Measurements from ENCODE around the gene UTP20.

Gene UTP20

DNA sequence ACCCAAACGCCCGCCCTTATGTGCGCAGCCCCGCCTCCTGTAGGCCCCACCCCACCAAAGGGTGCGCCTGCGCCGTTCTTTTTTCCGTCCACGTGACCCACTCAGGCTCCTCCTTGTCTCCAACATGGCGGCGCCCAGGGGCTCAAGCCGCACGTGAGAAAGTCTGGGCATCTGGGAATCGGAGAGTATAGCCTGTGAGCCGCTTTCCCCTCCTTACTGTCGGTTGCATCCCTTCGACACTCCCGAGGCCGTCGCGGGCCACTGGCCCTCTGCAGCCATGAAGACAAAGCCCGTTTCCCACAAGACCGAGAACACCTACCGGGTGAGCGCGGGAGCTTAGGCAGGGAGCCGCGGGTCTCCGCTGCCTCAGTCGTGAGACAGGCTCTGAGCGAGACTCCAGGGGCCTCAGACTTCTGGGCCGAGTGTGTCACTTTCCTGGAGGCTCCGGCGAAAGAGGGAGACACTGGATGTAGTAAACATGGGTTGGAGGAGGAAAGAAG, at the start of gene UTP20:
Gene UTP20, plus strand, starts transcription at position 100 of the 500 bp plus-strand sequence. Its CDS starts 178 bp downstream, at position 278.
- TF ChIP-seq, protein P1, sequence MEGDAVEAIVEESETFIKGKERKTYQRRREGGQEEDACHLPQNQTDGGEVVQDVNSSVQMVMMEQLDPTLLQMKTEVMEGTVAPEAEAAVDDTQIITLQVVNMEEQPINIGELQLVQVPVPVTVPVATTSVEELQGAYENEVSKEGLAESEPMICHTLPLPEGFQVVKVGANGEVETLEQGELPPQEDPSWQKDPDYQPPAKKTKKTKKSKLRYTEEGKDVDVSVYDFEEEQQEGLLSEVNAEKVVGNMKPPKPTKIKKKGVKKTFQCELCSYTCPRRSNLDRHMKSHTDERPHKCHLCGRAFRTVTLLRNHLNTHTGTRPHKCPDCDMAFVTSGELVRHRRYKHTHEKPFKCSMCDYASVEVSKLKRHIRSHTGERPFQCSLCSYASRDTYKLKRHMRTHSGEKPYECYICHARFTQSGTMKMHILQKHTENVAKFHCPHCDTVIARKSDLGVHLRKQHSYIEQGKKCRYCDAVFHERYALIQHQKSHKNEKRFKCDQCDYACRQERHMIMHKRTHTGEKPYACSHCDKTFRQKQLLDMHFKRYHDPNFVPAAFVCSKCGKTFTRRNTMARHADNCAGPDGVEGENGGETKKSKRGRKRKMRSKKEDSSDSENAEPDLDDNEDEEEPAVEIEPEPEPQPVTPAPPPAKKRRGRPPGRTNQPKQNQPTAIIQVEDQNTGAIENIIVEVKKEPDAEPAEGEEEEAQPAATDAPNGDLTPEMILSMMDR (conservative IDR thresholded peaks at IDR 0.05) = no peak
- peak within 1 kb of the TSS; percentile 58 for H3K27ac ChIP-seq

DNA sequence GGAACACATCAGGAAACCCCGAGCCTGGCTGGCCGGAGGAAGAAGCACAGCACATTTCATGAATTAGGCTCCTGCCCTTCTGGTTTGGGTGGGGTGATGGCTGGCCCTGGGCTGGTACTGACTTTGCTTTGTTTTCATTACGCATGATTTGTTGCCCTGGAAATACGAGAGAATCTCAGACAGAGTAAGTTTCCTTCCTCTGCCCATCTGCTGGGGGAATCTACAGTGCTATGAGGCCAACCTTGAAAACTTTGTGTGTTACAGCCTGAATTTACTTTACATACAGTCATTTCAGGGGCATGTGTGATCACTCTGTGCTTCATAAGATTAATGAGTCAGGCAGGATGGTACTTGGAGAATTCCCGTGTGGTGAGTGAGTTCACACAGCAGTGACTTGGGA, 49.4 kb upstream of the UTP20 start:
- no peak overlapping the region for H3K27ac ChIP-seq
- TF ChIP-seq, protein P1 (conservative IDR thresholded peaks at IDR 0.05) = no peak

DNA sequence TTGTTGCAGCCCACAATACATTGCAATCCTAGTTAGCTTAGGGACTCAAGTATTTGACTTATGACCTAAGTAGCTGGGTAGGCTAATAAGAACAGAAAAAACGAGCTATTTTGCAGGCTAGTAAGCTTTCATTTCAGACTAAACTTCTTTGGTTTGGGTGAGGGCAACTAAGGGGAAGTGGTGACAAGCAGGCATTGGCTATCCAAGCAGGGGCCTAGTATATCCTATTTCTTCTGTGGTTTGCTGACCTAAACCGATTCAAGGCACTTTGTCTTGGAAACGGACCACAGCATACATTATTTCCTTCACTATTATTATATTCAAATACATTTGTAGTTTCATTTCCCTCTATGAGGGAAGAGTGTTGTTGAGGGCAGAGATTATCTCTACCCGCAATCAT, 48.3 kb upstream of the UTP20 start:
- TF ChIP-seq, protein P1 (conservative IDR thresholded peaks at IDR 0.05) = no peak
- no peak overlapping the region for H3K27ac ChIP-seq

DNA sequence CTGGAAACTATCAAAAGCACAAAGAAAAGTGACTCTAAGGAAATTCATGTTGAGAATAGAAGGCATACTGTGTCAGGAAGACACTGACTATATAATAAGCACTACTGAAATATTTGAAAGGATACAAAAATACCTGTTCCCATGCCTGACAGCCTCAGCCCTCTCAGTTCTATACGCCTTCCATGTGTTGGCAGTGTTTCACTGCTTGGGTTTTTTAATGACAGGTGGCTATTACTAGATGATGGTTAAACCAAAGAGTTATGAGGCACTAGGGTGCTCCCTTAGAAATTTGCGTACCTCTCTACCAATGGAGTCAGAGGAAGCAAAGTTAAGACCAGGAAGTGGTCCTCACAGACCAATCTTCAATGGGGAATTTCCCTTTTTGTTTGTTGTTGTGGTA, 44.2 kb upstream of the UTP20 start:
- TF ChIP-seq, protein P1 (conservative IDR thresholded peaks at IDR 0.05) = no peak

DNA sequence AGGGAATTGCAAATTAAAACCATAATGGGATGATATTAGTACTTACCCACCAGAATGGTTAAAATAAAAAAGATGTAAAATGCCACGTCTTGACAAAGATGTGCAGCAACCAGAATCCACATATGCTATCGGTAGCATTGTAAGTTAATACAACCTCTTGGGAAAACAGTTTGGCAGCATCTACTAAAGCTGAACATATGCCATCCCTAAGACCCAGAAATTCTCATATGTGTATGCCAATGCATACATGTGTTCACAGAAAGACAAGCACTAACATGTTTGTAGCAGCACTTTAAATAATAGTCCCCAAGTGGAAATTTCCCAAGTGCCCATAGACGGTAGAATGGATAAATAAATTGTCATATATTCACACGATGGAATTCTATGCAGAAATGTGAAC, 41.6 kb upstream of the UTP20 start:
- TF ChIP-seq, protein P1 (conservative IDR thresholded peaks at IDR 0.05) = no peak

More for the DNA sequence above, 44.2 kb upstream of the UTP20 start:
- no peak overlapping the region for H3K27ac ChIP-seq

DNA sequence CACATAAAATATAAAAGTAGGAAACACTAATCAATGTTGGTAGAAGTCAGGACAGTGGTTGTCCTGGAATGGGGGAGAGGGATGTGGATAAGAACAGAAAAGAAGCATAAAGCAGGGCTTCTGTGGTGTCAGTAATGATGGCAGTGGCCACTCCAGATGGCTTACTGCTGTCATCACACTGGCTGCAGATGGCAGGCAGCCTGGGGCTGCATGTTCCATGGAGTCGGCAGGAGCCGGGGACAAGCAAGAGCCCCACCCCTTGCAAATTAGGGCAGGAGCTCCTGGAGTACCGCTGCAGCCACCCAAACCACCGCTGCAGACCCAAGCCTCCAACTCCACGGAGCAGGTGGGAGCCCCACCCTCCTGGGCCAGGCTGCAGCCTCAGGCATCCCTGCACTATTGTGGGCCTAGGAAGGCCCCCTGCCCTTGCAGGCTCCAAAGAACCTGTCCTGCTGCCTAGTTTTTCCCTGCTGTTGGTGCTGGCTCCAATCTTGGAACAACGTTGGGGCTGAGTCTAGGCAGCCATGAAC, 41.0 kb upstream of the UTP20 start:
- TF ChIP-seq, protein P1 (conservative IDR thresholded peaks at IDR 0.05) = no peak
- no peak overlapping the region for H3K27ac ChIP-seq

More for the DNA sequence above, 41.6 kb upstream of the UTP20 start:
- H3K27ac ChIP-seq = no peak overlapping the region

DNA sequence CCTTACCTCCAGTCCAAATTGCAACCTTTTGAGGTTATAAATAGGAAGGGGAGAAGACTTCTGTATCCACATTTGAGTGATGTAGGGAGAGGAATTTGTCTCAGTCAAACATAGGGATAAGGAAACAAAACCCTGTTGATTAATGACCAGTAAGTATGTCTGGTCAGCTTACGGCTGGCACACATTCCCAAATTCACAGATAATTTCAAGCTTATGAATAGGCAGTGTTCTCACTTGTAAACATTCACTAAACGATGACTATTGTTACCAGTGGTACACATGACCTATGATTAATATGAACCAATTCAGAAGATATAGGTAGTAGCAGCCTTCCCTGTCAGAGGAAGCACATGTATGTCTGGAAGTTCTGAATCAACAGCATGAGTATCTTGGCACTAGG, 36.8 kb upstream of the UTP20 start:
- TF ChIP-seq, protein P1 (conservative IDR thresholded peaks at IDR 0.05) = no peak

More for the DNA sequence above, 36.8 kb upstream of the UTP20 start:
- H3K27ac ChIP-seq = no peak overlapping the region
